Measurements from ENCODE around the gene GLRA2. TPM values are rescaled to one million over a fixed set of nuclear protein-coding genes. Genes with fewer than 3 reads are reported as not detected.
"Not testable (repeated sequence)": the region's sequence is repeated elsewhere in the genome, so short reads cannot be mapped to it uniquely, and the experiment has no call there.

The GLRA2 gene
- total RNA-seq, 1 donor from 2014 or later = not detected

DNA sequence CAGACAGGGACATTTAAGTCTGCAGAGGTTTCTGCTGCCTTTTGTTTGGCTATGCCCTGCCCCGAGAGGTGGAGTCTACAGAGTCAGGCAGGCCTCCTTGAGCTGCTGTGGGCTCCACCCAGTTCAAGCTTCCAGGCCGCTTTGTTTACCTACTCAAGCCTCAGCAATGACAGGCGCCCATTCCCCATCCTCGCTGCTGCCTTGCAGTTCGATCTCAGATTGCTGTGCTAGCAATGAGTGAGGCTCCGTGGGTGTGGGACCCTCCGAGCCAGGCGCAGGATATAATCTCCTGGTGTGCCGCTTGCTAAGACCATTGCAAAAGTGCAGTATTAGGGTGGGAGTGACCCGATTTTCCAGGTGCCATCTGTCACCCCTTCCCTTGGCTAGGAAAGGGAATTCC is 159.0 kb downstream of the GLRA2 start:
- DNase-seq; ATAC-seq; intact Hi-C loops (cut with micrococcal nuclease): not testable (repeated sequence)

DNA sequence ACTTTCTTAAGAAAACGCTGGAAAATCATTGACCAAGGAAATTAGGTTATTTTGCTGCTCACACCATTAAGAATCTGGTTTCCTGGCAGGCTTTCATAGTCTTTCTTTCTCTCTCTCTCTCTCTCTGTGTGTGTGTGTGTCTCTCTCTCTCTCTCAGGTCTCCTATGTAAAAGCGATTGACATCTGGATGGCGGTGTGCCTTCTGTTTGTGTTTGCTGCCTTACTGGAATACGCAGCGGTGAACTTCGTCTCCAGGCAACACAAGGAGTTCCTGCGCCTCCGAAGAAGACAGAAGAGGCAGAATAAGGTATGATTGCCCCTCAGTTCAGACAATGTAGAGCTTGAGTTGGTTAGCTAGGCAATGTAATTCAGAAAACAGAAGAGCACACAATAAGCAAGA is 161.2 kb downstream of the GLRA2 start:
- intact Hi-C loops (cut with micrococcal nuclease) = no loop called here
- DNase-seq (no peak), ATAC-seq (no peak)

DNA sequence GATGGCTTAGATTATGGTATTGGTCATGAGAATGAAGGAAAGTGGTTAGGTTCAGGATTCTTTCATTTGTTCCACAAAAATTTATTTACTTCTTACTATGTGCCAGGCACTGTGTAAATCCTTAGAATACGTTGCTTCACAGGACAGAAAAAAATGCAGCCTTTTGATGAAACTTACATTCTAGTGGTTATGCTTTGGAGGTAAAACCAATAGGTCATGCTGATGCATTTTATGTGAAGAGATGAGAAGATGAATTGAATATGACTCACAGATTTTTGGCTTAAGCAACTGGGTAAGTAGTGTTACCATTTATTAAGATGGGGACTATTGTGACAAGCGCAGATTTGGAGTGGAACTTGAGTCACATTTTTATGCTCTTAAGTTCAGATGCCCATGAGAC is 165.3 kb downstream of the GLRA2 start:
- intact Hi-C loops (cut with micrococcal nuclease) = no loop called here
- DNase-seq (no peak), ATAC-seq (no peak)

DNA sequence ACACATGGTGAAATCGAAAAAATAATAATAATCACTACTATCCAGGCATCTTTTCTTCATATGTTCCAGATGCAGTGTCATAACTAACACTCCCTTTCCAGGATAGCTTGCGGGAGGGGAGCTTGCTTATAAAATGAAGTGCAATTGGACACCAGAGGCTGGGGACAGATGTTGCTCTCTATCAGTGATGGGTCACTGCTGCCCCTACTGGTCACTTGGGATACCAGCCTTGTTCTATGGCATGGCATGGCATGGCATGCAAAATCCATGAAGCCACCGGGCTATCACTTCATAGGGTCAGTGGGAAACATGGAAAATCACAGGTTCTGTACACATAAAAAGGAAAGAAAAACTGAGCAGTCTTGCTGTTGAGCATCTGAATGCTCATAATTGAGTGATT is 168.1 kb downstream of the GLRA2 start:
- no peak for DNase-seq
- ATAC-seq = no peak
- intact Hi-C loops (cut with micrococcal nuclease) = no loop called here

DNA sequence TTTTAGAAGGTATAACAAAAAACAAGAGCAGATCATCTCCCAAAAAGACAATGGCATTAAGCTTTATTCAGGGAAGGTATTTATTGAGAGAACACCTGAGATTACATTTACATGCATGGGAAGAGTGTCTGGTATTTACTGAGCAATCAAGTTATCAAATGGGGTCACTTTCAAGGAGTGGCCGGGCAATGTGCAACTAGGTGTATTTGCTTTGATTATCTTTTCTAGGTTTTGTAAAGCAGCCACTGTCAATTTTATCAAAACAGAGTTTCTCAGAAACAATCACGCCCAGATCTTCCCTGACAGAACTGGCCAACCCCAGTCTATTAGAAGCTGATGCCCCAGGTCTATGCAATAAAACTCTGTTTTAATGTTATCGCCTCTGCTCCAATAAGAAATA is 169.5 kb downstream of the GLRA2 start:
- no peak for ATAC-seq
- DNase-seq = no peak
- intact Hi-C loops (cut with micrococcal nuclease) = no loop called here

DNA sequence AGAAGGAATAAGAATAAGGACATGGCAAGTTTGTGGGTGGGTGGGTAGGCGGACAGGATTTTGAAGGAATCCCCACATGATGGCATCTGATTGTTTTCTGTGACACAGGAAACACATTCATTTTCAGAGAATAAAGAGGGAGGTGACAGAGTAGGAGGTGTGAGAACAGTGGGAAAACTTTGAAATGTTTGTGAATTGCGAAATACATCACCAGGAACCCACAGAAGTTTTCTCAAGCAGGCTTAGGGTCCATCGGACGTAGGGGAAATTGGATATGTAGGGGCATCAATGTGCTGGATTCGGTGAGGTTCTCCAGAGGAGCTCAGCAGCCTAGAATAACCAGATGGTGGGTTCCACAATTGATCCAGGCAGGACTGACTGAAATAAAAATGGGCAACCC is 171.6 kb downstream of the GLRA2 start:
- DNase-seq = no peak
- ATAC-seq = no peak
- intact Hi-C loops (cut with micrococcal nuclease) = no loop called here

DNA sequence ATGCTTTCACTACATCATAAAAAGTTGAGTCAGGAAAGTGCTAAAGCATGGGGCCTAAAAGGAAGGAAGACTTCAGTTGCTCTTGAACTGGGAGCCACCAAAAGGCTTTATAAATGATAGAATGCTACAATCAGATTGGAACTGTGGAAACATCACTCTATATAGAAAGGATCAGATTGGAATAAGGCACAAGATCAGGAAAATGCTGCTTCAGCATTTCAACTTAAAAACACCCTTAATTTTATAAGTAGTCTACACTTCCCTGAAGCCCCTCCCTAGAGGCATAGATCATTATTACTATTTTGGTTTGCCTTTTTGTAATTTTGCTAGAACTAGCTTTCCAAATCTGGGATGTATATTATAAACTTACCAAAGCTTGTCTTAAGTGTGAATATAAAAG is 172.8 kb downstream of the GLRA2 start:
- no peak for ATAC-seq
- DNase-seq = no peak
- intact Hi-C loops (cut with micrococcal nuclease) = no loop called here

DNA sequence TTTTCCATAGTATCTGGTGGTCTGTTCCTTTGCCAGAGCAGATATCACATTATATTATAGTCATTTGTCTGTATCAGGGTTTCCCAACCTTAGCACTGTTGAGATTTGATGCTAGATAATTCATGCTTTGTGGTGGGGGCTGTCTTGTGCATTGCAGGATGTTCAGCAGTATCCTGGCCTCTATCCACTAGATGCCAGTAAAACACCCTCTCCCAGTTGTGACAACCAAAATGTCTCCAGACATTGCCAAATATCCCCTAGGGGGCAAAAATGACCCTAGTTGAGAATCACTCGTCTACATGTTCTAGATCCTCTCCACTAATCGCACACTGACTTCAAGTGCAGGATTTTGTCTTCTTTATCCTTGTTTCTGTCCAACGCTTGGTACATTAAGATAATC is 182.8 kb downstream of the GLRA2 start:
- DNase-seq (no peak), ATAC-seq (no peak)
- intact Hi-C loops (cut with micrococcal nuclease) = no loop called here

DNA sequence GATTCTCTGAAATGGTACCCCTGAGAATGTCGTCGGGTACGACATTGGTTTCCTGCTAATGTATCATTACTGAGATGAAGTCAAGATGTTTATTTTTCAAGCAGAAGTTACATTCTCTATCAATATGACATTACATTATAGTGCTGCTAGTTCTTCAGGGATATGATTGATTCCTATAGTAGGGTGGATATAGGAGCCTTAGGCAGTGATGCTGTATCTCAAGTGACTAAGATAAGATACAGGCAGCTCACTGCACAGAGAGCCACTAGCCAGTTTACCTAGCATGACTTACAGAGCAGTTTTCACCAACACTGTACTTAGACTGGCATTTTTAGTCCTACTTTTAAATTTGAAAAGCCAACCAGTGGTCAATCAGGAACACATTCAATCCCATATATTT is 188.6 kb downstream of the GLRA2 start:
- DNase-seq (no peak), ATAC-seq (no peak)
- intact Hi-C loops (cut with micrococcal nuclease) = no loop called here

DNA sequence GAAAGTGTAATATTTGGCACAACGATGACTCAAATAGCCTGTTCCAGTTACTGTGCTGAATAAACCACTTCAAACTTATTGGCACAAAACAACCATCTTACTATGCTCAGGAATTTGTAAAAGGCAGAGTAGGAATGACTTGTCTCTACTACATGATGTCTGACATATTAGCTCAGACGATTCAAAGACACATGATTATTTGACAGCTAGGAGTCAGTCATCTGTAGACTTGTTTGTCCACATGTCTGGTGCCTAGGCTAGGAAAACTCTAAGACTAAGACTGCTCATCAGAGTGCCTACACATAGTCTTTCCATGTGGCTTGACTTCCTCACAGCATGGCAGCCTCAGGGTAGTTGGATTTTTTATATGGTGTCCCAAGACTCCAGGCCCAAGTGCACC is 189.1 kb downstream of the GLRA2 start:
- DNase-seq (no peak), ATAC-seq (no peak)
- intact Hi-C loops (cut with micrococcal nuclease) = no loop called here

DNA sequence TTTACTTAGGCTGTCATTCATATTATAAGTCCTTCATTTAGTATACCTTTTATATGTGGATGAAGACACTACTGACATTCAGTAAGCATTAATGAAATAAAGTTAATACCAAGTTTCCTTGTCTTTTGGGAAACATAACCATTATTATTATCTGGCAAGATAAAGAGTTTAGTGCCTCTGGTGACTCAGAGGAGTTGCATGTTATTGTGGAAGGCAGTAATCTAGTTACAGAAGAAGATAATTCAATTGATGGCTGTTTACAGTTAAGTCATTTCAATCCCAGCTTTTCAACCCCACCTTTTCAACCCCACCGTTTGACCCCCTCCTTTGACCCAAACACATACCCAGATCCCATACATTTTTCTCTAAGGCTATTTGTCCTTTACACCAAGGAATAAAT is 199.7 kb downstream of the GLRA2 start:
- intact Hi-C loops (cut with micrococcal nuclease) = no loop called here
- DNase-seq = no peak
- ATAC-seq = no peak

DNA sequence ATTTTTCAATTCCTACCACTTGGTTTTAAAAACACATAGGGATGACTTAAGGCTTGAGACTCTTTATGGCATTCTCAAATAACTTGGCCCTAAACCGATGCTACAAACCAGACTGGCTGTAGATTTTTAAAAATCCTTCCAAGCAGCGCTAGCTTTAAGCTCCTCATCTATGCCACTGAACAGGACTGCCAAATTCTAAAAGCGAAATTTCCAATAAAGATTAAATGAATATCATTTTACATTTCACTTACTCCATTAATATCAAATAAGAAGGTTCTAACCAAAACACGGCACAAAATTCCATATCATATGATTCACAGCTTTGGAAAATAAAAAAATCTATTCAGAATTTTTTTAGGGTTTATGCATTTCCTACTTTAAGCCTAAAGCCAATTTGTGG is 209.3 kb downstream of the GLRA2 start:
- DNase-seq = no peak
- intact Hi-C loops (cut with micrococcal nuclease) = no loop called here
- no peak for ATAC-seq

DNA sequence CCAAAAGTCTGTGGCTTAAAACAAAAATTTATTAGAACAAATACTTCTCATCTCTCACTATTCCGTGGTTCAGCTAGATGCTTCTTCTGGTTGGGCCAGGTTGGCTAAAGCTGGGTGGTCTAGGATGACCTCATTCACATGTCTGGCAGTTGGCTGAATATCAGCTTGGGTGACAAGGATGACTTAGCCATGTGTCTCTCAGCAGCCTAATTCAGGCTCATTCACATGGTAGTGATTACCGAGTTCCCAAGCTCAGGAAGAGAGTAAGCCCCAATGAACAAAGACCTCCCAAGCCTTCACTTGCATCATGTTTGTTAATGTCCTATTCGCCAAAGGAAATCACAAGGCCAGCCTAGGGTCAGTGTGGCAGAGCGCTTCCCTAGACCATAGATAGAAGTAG is 224.1 kb downstream of the GLRA2 start:
- intact Hi-C loops (cut with micrococcal nuclease) = no loop called here
- DNase-seq (no peak), ATAC-seq (no peak)

DNA sequence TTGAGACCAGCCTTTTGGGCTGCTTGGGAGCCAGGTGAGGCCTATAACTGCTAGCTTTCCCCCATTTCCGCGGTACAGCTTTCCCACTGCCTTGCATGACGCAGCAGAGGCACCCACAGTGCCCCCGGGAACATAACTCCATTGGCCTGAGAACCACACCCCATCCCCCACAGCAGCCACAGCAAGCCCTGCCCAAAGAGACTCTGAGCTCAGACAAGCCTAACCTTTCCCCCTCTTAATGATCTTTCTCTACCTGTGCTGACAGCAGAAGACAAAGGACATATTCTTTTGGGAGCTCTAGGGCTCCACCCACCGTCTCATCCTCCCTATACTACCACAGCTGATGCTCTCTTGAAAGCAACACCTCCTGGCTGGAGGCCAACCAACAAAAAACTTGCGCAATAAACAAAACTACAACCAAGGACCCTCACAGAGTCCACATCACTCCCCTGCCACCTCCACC is 228.7 kb downstream of the GLRA2 start:
- no peak for ATAC-seq
- DNase-seq = no peak
- intact Hi-C loops (cut with micrococcal nuclease) = no loop called here

DNA sequence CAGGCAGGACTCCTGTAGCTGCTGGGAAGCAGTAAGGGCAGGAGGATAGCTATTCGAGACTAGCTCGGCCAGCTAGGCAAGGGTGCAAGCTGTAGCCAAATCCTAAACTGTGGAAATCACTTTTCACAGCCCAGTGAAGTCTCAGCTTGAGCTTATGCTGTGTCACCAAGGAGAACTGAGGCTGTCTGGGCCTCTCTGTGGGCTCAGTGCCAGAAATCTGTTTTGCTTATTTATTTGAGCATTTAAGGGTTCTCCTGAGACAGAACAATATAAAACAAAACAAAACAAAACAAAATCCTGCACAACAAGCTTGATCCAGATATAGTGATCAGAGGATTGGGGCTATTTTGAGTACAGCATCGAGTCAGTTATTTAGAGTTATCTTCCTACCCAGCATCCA is 246.1 kb downstream of the GLRA2 start:
- ATAC-seq (no peak), DNase-seq (no peak)
- intact Hi-C loops (cut with micrococcal nuclease) = no loop called here

DNA sequence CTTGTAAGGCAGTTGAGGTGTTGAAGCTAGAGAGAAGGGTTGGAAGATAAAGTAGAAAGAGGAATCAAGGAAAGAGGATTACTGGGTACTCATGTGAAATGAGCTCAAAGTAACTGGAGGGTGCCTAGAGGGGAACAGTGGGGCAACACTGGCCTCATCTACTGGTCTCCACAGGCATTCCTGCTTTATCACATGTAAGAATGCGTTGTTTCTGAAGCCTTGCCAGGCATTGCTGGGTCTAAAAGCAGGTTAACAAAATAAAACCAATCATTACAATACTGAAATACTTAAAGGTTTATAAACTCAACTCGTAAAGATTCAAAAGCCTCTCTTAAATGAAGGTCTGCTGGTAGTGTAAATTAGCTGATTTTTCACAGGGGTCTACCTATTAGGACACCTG is 247.6 kb downstream of the GLRA2 start:
- no peak for DNase-seq
- intact Hi-C loops (cut with micrococcal nuclease) = no loop called here
- no peak for ATAC-seq

DNA sequence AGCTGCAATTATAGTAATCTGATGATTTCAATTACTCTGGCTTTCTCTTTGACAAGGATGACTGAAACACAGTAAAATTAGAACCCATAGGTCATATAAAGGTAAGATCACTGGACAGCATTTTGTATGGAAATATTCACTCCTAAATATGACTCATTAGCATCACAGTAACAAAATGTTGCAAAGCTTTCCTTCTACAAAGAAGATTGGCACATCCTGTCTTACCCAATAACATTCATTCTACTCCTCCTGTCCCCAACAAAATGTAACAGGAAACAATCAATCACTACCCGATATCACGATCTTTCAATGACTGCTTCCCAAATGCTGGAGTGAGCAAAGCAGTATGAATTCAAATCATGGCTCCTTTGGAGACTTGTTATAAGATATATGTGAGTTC is 248.2 kb downstream of the GLRA2 start:
- no peak for ATAC-seq
- intact Hi-C loops (cut with micrococcal nuclease) = no loop called here
- no peak for DNase-seq

DNA sequence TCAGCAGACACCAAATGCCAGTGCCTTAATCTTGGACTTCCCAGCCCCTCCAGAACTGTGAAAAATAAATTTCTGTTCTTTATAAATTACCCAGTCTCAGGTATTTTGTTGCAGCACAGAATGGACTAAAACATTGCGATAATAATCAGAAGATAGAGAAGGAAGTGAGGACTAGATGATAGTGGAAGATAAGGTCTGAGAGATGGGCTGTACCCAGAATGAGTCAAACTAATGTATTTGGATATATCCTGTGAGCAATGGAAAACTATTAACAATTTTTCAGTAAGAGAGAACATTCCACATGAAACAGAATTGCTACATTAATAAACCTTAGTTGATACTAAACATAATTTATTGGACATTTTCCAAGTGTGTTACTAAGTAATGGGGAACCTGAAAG is 250.2 kb downstream of the GLRA2 start:
- ATAC-seq = no peak
- no peak for DNase-seq
- intact Hi-C loops (cut with micrococcal nuclease) = no loop called here

Measured in left ventricle myocardium superior (tissue), 1 donor.